GM12865 (cell line): ENCODE data around the gene HSD17B14.
A peak's percentile ranks its signal among the peaks of the same experiment; 100 is the strongest.
"Not testable (repeated sequence)": the region's sequence is repeated elsewhere in the genome, so short reads cannot be mapped to it uniquely, and the experiment has no call there.

Experiments used
- DNase-seq: peaks from one replicate; pipeline ENCODE4 v3.0.0; 2010; ENCODE audit warnings: low read depth
- H3K4me3 ChIP-seq: 2 replicates; pipeline ENCODE4 v1.5.1; 2011; ENCODE audit warnings: mild to moderate bottlenecking, low read depth, low read length, control low read depth
- TF ChIP-seq, protein P1 (sequence below): IDR thresholded peaks from 2 replicates; pipeline ENCODE4 v1.5.1; 2011; ENCODE audit warnings: low read length, control low read depth, low read depth, inconsistent platforms; ENCODE audit not compliant: insufficient read depth; ENCODE audit errors: missing control alignments

The HSD17B14 gene

GRCh38 chr19:48836089-48837017, at the start of gene HSD17B14:
Gene HSD17B14 (minus strand): TSS chr19:48836491. CDS start chr19:48836411, 80 bp downstream.
- DNase-seq: no peak
- peak within 1 kb of the TSS; percentile 36 for H3K4me3 ChIP-seq
- TF ChIP-seq, protein P1, sequence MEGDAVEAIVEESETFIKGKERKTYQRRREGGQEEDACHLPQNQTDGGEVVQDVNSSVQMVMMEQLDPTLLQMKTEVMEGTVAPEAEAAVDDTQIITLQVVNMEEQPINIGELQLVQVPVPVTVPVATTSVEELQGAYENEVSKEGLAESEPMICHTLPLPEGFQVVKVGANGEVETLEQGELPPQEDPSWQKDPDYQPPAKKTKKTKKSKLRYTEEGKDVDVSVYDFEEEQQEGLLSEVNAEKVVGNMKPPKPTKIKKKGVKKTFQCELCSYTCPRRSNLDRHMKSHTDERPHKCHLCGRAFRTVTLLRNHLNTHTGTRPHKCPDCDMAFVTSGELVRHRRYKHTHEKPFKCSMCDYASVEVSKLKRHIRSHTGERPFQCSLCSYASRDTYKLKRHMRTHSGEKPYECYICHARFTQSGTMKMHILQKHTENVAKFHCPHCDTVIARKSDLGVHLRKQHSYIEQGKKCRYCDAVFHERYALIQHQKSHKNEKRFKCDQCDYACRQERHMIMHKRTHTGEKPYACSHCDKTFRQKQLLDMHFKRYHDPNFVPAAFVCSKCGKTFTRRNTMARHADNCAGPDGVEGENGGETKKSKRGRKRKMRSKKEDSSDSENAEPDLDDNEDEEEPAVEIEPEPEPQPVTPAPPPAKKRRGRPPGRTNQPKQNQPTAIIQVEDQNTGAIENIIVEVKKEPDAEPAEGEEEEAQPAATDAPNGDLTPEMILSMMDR: no peak

GRCh38 chr19:48883726-48884125, 47.4 kb upstream of the HSD17B14 start:
- TF ChIP-seq, protein P1: no peak
- no peak overlapping the region for H3K4me3 ChIP-seq
- no peak for DNase-seq

DNA sequence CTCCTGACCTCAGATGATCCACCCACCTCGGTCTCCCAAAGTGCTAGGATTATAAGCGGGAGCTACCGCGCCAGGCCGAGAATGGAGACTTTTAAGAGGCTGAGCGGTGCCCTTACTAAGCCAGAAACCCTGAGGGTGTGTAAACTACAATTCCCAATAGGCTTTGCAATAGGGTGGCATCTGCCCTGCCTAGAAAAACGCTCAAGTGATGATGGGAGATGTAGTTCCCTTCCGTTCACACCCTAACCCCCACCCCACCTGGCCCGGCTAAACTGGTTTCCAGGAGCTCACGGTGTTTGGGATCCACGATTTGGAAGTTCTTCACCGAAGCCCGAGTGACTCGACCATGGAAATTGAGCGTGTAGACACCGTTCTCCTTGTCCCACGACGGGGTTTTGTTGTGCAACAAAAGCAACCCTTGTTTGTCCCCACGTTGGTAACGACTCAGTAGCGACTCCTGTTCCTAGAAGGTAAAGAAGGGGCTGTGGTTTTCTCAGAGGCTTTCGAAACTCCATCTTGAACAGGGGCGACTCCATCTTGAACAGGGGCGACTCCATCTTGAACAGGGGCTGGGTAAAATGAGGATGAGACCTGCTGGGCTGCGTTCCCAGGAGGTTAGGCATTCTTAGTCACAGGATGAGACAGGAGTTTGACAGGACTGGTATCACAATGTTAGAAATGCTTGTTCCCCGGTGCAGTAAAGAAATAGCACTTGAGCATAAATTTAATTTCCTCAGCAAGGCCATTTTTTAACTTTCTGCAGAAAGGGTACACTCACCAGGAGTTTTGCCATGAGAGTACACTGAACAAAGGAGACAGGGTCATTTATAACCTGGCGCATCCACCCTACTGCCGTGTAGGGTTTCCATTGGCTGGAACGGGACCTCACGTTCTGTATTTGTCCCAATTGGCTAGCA, 45.7 kb upstream of the HSD17B14 start:
- H3K4me3 ChIP-seq: no peak overlapping the region
- DNase-seq: peak; percentile 45
- TF ChIP-seq, protein P1: no peak

GRCh38 chr19:48879696-48880095, 43.4 kb upstream of the HSD17B14 start:
- H3K4me3 ChIP-seq, DNase-seq: not testable (repeated sequence)

DNA sequence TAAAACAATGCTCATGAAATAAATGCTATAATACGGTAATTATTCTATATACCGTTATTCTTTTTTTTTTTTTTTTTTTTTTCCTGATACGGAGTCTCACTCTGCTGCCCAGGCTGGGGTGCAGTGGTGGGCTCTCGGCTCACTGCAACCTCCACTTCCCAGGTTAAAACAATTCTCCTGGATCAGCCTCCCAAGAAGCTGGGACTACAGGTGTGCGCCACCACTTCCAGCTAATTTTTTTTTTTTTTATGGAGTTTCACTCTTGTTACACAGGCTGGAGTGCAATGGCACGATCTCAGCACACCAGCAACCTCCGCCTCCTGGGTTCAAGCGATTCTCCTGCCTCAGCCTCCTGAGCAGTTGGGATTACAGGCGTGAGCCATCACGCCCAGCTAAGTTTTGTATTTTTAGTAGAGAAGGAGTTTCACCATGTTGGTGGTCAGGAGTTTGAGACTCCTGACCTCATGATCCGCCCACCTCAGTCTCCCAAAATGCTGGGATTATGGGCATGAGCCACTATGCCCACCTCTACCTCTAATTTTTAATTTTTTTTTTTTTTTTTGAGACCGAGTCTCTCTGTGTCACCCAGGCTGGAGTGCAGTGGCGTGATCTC, 42.8 kb upstream of the HSD17B14 start:
- H3K4me3 ChIP-seq: no peak overlapping the region
- DNase-seq: no peak
- TF ChIP-seq, protein P1: no peak

DNA sequence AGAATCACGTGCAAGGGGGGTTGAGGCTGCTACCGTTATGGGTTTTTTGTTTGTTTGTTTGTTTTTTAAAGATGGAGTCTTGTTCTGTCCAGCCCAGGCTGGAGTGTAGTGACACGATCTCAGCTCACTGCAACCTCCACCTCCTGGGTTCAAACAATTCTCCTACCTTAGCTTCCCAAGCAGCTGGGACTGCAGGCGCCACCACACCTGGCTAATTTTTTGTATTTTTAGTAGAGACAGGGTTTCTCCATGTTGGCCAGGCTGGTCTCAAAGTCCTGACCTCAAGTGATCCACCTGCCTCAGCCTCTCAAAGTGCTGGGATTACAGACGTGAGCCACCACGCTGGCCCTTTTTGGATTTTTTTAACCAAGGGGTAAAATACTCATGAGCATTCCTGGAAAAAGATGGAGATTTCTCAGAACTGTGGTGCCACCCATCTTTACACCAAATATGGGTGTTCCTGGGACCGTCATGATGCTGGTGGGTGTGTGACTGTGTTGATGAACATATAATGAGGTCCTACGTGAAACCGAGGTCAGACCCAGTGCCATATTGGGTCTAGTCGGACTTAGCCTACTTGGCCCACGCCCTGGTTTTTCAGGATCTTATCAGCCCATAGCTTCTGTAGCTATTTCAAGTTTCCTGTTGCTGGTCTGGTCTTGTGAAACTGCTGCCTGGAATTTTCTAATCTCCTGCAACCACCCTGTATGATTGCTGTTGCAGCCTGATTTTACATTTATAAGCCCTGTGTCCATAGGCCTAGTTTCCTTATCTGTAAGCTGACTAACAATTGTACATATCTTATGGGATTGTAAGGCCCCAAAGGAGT, 42.1 kb upstream of the HSD17B14 start:
- DNase-seq: no peak
- no peak overlapping the region for H3K4me3 ChIP-seq
- TF ChIP-seq, protein P1: no peak
